MM.1S (cell line): ENCODE results near the gene CTAG1B.

ENCODE experiments used
- DNase-seq: peaks from one replicate; pipeline ENCODE4 v3.0.0-alpha.2; 2015
- H2AFZ ChIP-seq: fragments of 300-600 bp; sonication (generic); 2 replicates; pipeline ENCODE4 v1.6.0; 2016; ENCODE audit warnings: antibody characterized with exemption, low read length
- H3F3A ChIP-seq: fragments of 300-600 bp; sonication (generic); 2 replicates; pipeline ENCODE4 v1.6.1; 2016; ENCODE audit warnings: mild to moderate bottlenecking, antibody characterized with exemption, low read length, moderate library complexity, mixed read lengths; ENCODE audit not compliant: insufficient read depth
- H3K27ac ChIP-seq: fragments of 300-600 bp; sonication (generic); 2 replicates; pipeline ENCODE4 v1.5.1; 2016; ENCODE audit warnings: mild to moderate bottlenecking, low read length
- H3K27me3 ChIP-seq: fragments of 300-600 bp; sonication (generic); replicated peaks from 2 replicates; pipeline ENCODE4 v1.6.0; 2016; ENCODE audit warnings: low read length; ENCODE audit not compliant: insufficient read depth
- H3K36me3 ChIP-seq: fragments of 300-600 bp; sonication (generic); replicated peaks from 2 replicates; pipeline ENCODE4 v1.6.1; 2016; ENCODE audit warnings: mild to moderate bottlenecking, low read length, mixed read lengths; ENCODE audit not compliant: insufficient read depth
- H3K4me1 ChIP-seq: fragments of 300-600 bp; sonication (generic); 2 replicates; pipeline ENCODE4 v1.6.1; 2016; ENCODE audit warnings: low read length, mixed read lengths
- H3K4me2 ChIP-seq: fragments of 300-600 bp; sonication (generic); 2 replicates; pipeline ENCODE4 v1.6.0; 2016; ENCODE audit warnings: low read depth, low read length
- H3K4me3 ChIP-seq: fragments of 300-600 bp; sonication (generic); 2 replicates; pipeline ENCODE4 v1.5.1; 2016; ENCODE audit warnings: low read length, mixed read lengths
- H3K79me2 ChIP-seq: fragments of 300-600 bp; sonication (generic); 2 replicates; pipeline ENCODE4 v1.6.1; 2016; ENCODE audit warnings: mixed run types, low read length, mixed read lengths
- H3K9ac ChIP-seq: fragments of 300-600 bp; sonication (generic); 2 replicates; pipeline ENCODE4 v1.6.1; 2016; ENCODE audit warnings: low read length, mixed read lengths
- H3K9me2 ChIP-seq: fragments of 300-600 bp; sonication (generic); replicated peaks from 2 replicates; pipeline ENCODE4 v1.6.1; 2016; ENCODE audit warnings: mild to moderate bottlenecking, low read length, mixed read lengths; ENCODE audit not compliant: insufficient read depth
- H3K9me3 ChIP-seq: fragments of 300-600 bp; sonication (generic); replicated peaks from 2 replicates; pipeline ENCODE4 v1.6.1; 2016; ENCODE audit warnings: mild to moderate bottlenecking, low read length, mixed read lengths; ENCODE audit not compliant: insufficient read depth
- H4K20me1 ChIP-seq: fragments of 300-600 bp; sonication (generic); 2 replicates; pipeline ENCODE4 v1.6.1; 2016; ENCODE audit warnings: mild to moderate bottlenecking, low read length, moderate library complexity, mixed read lengths; ENCODE audit not compliant: insufficient read depth
- EZH2 ChIP-seq: fragments of 300-600 bp; sonication (generic); optimal IDR thresholded peaks from 2 replicates; pipeline ENCODE3; 2017; ENCODE audit warnings: low read depth, mild to moderate bottlenecking, antibody characterized with exemption, low read length, mixed read lengths
- EZH2phosphoT487 ChIP-seq: fragments of 300-600 bp; sonication (generic); IDR thresholded peaks from 2 replicates; pipeline ENCODE4 v1.6.1; 2018; ENCODE audit warnings: antibody characterized with exemption, low read length
- TF ChIP-seq, protein P1 (sequence below): fragments of 300-600 bp; sonication (generic); IDR thresholded peaks from 2 replicates; pipeline ENCODE4 v1.5.1; 2016; ENCODE audit warnings: antibody characterized with exemption, low read length, mixed read lengths

Gene CTAG1B

DNA sequence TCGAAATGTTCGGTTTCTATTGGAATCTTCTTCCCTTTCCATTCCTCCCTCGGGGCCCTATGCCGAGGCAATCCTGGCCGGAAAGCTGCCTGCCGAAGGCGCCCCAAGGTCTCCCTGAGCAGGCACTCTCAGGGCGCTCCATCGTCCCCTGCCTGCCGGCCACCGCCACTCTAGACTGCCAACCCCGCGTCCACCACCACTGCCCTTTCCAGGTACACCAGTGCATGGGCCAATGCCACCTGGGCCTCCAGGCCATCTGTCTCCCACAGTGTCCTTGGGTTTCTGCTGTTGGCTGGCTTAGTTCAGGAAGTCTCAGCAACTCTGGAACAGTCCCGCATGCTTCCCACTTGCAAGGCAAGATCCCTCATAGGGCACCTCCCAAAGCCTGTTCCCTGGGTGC, 19.6 kb downstream of the CTAG1B start:
- Histone ChIP-seq H3K9me2 (no peaks in the 10 kb centered on the region), H3K79me2 (no peaks in the 10 kb centered on the region), H3K4me1 (no peaks in the 10 kb centered on the region), H3K9ac (no peak overlapping the region), H2AFZ (no peak overlapping the region), H3F3A (no peaks in the 10 kb centered on the region), H4K20me1 (no peaks in the 10 kb centered on the region), H3K27ac (no peak overlapping the region), H3K36me3 (no peaks in the 10 kb centered on the region), H3K4me3 (no peak overlapping the region), H3K27me3 (no peaks in the 10 kb centered on the region; the same call in 1 of the 2 replicates), H3K9me3 (no peaks in the 10 kb centered on the region), H3K4me2 (no peak overlapping the region)
- DNase-seq: no peak
- TF ChIP-seq EZH2: no peak
- no peak for TF ChIP-seq EZH2phosphoT487
- TF ChIP-seq, protein P1, sequence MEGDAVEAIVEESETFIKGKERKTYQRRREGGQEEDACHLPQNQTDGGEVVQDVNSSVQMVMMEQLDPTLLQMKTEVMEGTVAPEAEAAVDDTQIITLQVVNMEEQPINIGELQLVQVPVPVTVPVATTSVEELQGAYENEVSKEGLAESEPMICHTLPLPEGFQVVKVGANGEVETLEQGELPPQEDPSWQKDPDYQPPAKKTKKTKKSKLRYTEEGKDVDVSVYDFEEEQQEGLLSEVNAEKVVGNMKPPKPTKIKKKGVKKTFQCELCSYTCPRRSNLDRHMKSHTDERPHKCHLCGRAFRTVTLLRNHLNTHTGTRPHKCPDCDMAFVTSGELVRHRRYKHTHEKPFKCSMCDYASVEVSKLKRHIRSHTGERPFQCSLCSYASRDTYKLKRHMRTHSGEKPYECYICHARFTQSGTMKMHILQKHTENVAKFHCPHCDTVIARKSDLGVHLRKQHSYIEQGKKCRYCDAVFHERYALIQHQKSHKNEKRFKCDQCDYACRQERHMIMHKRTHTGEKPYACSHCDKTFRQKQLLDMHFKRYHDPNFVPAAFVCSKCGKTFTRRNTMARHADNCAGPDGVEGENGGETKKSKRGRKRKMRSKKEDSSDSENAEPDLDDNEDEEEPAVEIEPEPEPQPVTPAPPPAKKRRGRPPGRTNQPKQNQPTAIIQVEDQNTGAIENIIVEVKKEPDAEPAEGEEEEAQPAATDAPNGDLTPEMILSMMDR: no peak

GRCh38 chrX:154598656-154599055, 20.4 kb downstream of the CTAG1B start:
- H3K27ac ChIP-seq: no peak overlapping the region
- DNase-seq: no peak
- H4K20me1 ChIP-seq: no peaks in the 10 kb centered on the region
- H3K9me2 ChIP-seq: no peaks in the 10 kb centered on the region
- H3K79me2 ChIP-seq: no peaks in the 10 kb centered on the region
- H3K9ac ChIP-seq: no peak overlapping the region
- H3K4me2 ChIP-seq: no peak overlapping the region
- H3F3A ChIP-seq: no peaks in the 10 kb centered on the region
- no peak overlapping the region for H2AFZ ChIP-seq
- TF ChIP-seq, protein P1: no peak
- TF ChIP-seq EZH2phosphoT487 (no peak), EZH2 (no peak)
- H3K36me3 ChIP-seq: no peaks in the 10 kb centered on the region
- no peaks in the 10 kb centered on the region for H3K4me1 ChIP-seq
- no peaks in the 10 kb centered on the region; the same call in 1 of the 2 replicates for H3K27me3 ChIP-seq
- no peaks in the 10 kb centered on the region for H3K9me3 ChIP-seq
- no peak overlapping the region for H3K4me3 ChIP-seq

DNA sequence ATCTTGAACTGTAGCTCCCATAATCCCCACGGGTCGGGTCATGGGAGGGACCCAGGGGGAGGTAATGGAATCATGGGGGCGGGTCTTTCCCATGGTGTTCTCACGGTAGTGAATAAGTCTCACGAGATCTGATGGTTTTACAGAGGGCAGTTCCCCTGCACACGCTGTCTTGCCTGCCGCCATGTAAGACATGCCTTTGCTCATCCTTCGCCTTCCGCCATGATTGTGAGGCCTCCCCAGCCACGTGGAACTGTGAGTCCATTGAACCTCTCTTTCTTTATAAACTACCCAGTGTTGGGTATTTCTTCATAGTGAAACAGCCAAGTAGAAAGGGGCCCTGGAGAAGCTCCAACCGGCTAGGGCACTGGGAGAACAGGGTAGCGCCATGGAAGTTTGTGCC, 21.9 kb downstream of the CTAG1B start:
- Histone ChIP-seq H3K79me2 (no peaks in the 10 kb centered on the region), H2AFZ (no peak overlapping the region), H3F3A (no peaks in the 10 kb centered on the region), H3K27me3 (no peaks in the 10 kb centered on the region; the same call in 1 of the 2 replicates), H3K4me2 (no peak overlapping the region), H3K4me1 (no peaks in the 10 kb centered on the region), H3K4me3 (no peak overlapping the region), H4K20me1 (no peaks in the 10 kb centered on the region), H3K9me3 (no peaks in the 10 kb centered on the region), H3K36me3 (no peaks in the 10 kb centered on the region), H3K27ac (no peak overlapping the region), H3K9ac (no peak overlapping the region), H3K9me2 (no peaks in the 10 kb centered on the region)
- no peak for TF ChIP-seq EZH2phosphoT487
- TF ChIP-seq, protein P1: no peak
- no peak for TF ChIP-seq EZH2
- no peak for DNase-seq
